Neuronal stem cell (in vitro differentiated cells): Measurements from ENCODE around the gene FAM221B.

Experiments used
- DNase-seq: peaks from one replicate; pipeline ENCODE4 v3.0.0-alpha.2; 2013; ENCODE audit warnings: low spot score
- H2AFZ ChIP-seq: one replicate; pipeline ENCODE4 v1.6.1; 2013; ENCODE audit warnings: mild to moderate bottlenecking, low read length, inconsistent platforms
- H2AK5ac ChIP-seq: 2 replicates; pipeline ENCODE4 v1.6.1; 2013; ENCODE audit warnings: low read depth, mild to moderate bottlenecking, inconsistent platforms, low read length, moderate library complexity, mixed read lengths
- H2BK120ac ChIP-seq: 2 replicates; pipeline ENCODE4 v1.6.1; 2013; ENCODE audit warnings: low read depth, mild to moderate bottlenecking, inconsistent platforms, low read length, moderate library complexity, mixed read lengths
- H2BK12ac ChIP-seq: one replicate; pipeline ENCODE4 v1.6.1; 2013; ENCODE audit warnings: low read length, inconsistent platforms
- H2BK15ac ChIP-seq: 2 replicates; pipeline ENCODE4 v1.6.1; 2013; ENCODE audit warnings: mild to moderate bottlenecking, low read length, inconsistent platforms, mixed read lengths
- H2BK5ac ChIP-seq: one replicate; pipeline ENCODE4 v1.6.1; 2013; ENCODE audit warnings: inconsistent platforms, mild to moderate bottlenecking, low read length, moderate library complexity
- H3K14ac ChIP-seq: one replicate; pipeline ENCODE4 v1.6.1; 2013; ENCODE audit warnings: low read length, inconsistent platforms
- H3K18ac ChIP-seq: 2 replicates; pipeline ENCODE4 v1.6.1; 2013; ENCODE audit warnings: low read length, inconsistent platforms
- H3K23ac ChIP-seq: 2 replicates; pipeline ENCODE4 v1.6.1; 2013; ENCODE audit warnings: low read depth, mild to moderate bottlenecking, mixed read lengths, low read length, inconsistent platforms; ENCODE audit not compliant: poor library complexity
- H3K27ac ChIP-seq: replicated peaks from 3 replicates; pipeline ENCODE4 v1.5.1; 2013; ENCODE audit warnings: low read length, inconsistent platforms
- H3K27me3 ChIP-seq, 3 experiments: 2 replicates each; pipeline ENCODE4 v1.6.1; 2013; ENCODE audit warnings: low read length in 3 of 3, mild to moderate bottlenecking in 2 of 3, inconsistent platforms in 1 of 3, low read depth in 1 of 3, mixed read lengths in 1 of 3, moderate library complexity in 1 of 3; ENCODE audit not compliant: control insufficient read depth in 3 of 3, insufficient read depth in 3 of 3
- H3K36me3 ChIP-seq, 2 donors: replicated peaks in 1 of 2; 2 replicates each; pipeline ENCODE4 v1.6.1; 2013; ENCODE audit warnings: low read length in 2 of 2; ENCODE audit not compliant: control insufficient read depth in 2 of 2, insufficient read depth in 2 of 2
- H3K4ac ChIP-seq: 2 replicates; pipeline ENCODE4 v1.6.1; 2013; ENCODE audit warnings: inconsistent platforms, mild to moderate bottlenecking, low read length, moderate library complexity
- H3K4me1 ChIP-seq, 2 donors: 1 replicate in 1 of 2; 2 replicates in 1 of 2; pipeline ENCODE4 v1.6.1; 2013; ENCODE audit warnings: low read length in 2 of 2, low read depth in 1 of 2; ENCODE audit not compliant: control insufficient read depth in 2 of 2, insufficient read depth in 1 of 2
- H3K4me2 ChIP-seq: one replicate; pipeline ENCODE4 v1.6.1; 2013; ENCODE audit warnings: mild to moderate bottlenecking, low read length, inconsistent platforms; ENCODE audit not compliant: insufficient read depth, poor library complexity, severe bottlenecking
- H3K4me3 ChIP-seq, 2 donors: 2 replicates each; pipeline ENCODE4 v1.5.1; 2013; ENCODE audit warnings: low read length in 2 of 2, mild to moderate bottlenecking in 2 of 2, inconsistent platforms in 1 of 2, moderate library complexity in 1 of 2
- H3K79me1 ChIP-seq: one replicate; pipeline ENCODE4 v1.6.1; 2013; ENCODE audit warnings: low read depth, mild to moderate bottlenecking, inconsistent platforms, low read length, moderate library complexity
- H3K9ac ChIP-seq: one replicate; pipeline ENCODE4 v1.6.1; 2013; ENCODE audit warnings: mild to moderate bottlenecking, low read depth, low read length, inconsistent platforms; ENCODE audit not compliant: poor library complexity
- H3K9me3 ChIP-seq, 2 donors: replicated peaks in 1 of 2; 2 replicates each; pipeline versions ENCODE3 to v1.6.1; 2013; ENCODE audit warnings: low read length in 2 of 2, mild to moderate bottlenecking in 2 of 2, inconsistent platforms in 1 of 2, low read depth in 1 of 2, mixed read lengths in 1 of 2, moderate library complexity in 1 of 2; ENCODE audit not compliant: control insufficient read depth in 2 of 2, insufficient read depth in 1 of 2
- H4K8ac ChIP-seq: one replicate; pipeline ENCODE4 v1.6.1; 2013; ENCODE audit warnings: low read depth, mild to moderate bottlenecking, inconsistent platforms, low read length, moderate library complexity
- H4K91ac ChIP-seq: one replicate; pipeline ENCODE4 v1.6.1; 2013; ENCODE audit warnings: low read length, low read depth, mild to moderate bottlenecking, inconsistent platforms; ENCODE audit not compliant: poor library complexity
- WGBS, 2 donors: extraction: QIAGEN DNeasy Blood & Tissue Kit; methylation state at CpG; one replicate each; pipeline ENCODE4 v1.1.7; 2013; ENCODE audit warnings: missing lambda C conversion rate in 2 of 2, mixed read lengths in 1 of 2; ENCODE audit not compliant: insufficient read length in 2 of 2, insufficient replicate concordance in 1 of 2; ENCODE audit errors: extremely low coverage in 2 of 2; 5-methylcytosine and 5-hydroxymethylcytosine counted together

Gene FAM221B

DNA sequence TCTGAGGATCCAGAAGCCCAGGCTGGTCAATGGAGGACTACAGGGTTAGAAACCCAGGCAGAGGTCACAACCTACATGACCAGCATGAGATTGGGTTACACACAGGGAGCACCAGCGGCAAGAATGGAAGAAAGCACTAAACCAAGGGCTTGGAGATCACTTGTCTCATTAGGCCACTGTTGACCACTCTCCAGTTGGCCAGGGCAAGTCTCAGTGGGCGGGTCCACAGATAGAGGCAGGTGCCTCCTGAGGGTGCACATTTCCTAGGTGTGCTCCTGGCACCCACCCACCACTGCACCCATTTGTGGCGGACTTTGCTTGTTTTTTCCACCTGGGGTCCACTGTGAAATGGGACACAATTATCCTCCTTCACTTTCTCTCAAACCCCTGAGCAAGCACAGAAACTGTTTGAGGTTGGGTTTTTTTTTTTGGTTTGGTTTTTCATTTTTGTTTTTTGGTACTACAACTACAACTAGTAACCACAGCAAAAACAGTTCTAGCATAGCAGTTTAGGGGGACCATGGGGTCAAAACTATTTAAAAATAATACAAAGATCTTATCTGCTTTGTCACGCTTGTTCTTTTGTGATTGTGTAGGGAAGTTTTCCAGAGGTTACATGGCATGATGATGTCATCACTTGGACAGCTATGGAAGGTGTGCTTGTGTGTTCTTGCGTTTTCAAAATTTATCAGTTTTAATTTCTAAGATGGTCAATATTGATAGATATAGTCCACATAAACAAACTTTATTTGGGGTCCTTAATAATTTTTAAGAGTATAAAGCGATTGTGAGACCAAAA is 31.0 kb downstream of the FAM221B start:
- Histone ChIP-seq H3K27ac (no peak overlapping the region), H3K9me3 (no peaks in the 10 kb centered on the region)
- no CpG with 5 or more reads among the region's 6 CpGs for WGBS, 2 donors

DNA sequence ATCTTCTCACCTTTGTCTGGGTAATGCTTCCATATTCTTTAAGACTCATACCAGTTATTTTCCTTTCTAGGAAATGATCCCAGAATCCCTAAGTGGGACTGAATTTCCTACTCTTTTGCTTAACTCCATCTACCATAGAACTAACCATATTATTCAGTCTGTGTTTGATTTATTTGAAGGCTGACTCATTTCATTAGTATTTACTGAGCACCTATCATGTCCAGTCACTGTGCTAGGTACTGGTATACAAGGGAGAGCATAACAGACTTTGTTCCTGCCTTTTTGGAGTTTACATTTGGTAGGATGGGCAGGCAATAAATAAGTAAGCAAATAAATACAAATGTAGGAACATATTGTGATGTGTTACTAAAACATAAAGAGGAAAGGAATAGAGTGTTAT is 32.8 kb downstream of the FAM221B start:
- Histone ChIP-seq H2AK5ac (no peak overlapping the region), H3K9ac (no peak overlapping the region), H3K27me3 (peaks cover 0 to 39% (median 0%) of the 10 kb centered on the region in 3 experiments), H3K9me3 (no peaks in the 10 kb centered on the region), H2BK5ac (no peak overlapping the region), H2BK12ac (no peak overlapping the region), H2BK15ac (no peak overlapping the region), H2AFZ (no peak overlapping the region), H3K23ac (no peak overlapping the region), H4K91ac (no peak overlapping the region), H3K27ac (no peak overlapping the region), H3K4me3 (no peak overlapping the region), H3K4me1 (peaks cover 3 to 4% of the 10 kb centered on the region in 2 donors), H3K36me3 (peaks cover 0 to 9% of the 10 kb centered on the region in 2 donors), H3K18ac (no peak overlapping the region), H3K14ac (no peak overlapping the region), H3K79me1 (peaks cover 2% of the 10 kb centered on the region), H2BK120ac (no peak overlapping the region), H3K4ac (no peak overlapping the region), H4K8ac (no peak overlapping the region), H3K4me2 (no peak overlapping the region)
- DNase-seq, result no peak

More for the DNA sequence above, 31.0 kb downstream of the FAM221B start:
- Histone ChIP-seq H3K27me3 (peaks cover 0 to 53% (median 0%) of the 10 kb centered on the region in 3 experiments), H3K4me3 (no peak overlapping the region), H3K79me1 (peaks cover under 1% of the 10 kb centered on the region), H2BK5ac (no peak overlapping the region), H4K91ac (no peak overlapping the region), H2AFZ (no peak overlapping the region), H3K18ac (no peak overlapping the region), H3K14ac (no peak overlapping the region), H3K36me3 (peaks cover 0 to 18% of the 10 kb centered on the region in 2 donors), H3K9ac (no peak overlapping the region), H3K4me2 (no peak overlapping the region), H3K4me1 (no peaks in the 10 kb centered on the region), H4K8ac (no peak overlapping the region), H2BK12ac (no peak overlapping the region), H2AK5ac (no peak overlapping the region), H3K23ac (no peak overlapping the region), H2BK120ac (no peak overlapping the region), H3K4ac (no peak overlapping the region), H2BK15ac (no peak overlapping the region)
- no peak for DNase-seq

DNA sequence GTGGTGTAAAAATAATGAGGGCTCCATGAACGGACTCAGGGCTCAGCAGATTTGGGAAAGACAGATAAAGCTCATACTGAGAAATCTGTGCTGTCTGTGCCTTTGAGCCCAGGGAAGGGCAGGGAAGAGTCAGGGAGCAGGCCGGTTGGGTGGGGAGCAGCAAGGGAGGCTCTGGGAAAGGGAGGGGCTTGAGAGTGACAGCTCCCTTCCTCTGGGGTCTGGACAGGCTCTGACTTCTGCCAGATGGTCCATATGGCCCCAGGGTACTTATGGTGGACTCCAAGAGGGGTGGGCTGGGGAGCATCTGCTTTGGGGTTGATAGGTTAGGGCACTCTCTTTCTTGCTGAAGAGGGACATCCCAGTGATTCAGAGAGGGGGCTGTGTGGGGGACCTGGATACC is 35.1 kb downstream of the FAM221B start:
- no CpG with 5 or more reads among the region's 2 CpGs for WGBS, 2 donors
- Histone ChIP-seq H3K18ac (no peak overlapping the region), H3K4ac (no peak overlapping the region), H3K14ac (no peak overlapping the region), H2BK5ac (no peak overlapping the region), H2AK5ac (no peak overlapping the region), H3K36me3 (peaks cover 0 to 4% of the 10 kb centered on the region in 2 donors), H3K27ac (no peak overlapping the region), H2AFZ (no peak overlapping the region), H3K4me2 (no peak overlapping the region), H2BK15ac (no peak overlapping the region), H4K8ac (no peak overlapping the region), H3K9ac (no peak overlapping the region), H2BK120ac (no peak overlapping the region), H3K9me3 (no peaks in the 10 kb centered on the region), H4K91ac (no peak overlapping the region), H3K23ac (no peak overlapping the region), H3K27me3 (peaks cover 0 to 19% (median 0%) of the 10 kb centered on the region in 3 experiments), H3K4me3 (no peak overlapping the region), H2BK12ac (no peak overlapping the region), H3K79me1 (peaks cover 2% of the 10 kb centered on the region), H3K4me1 (peaks cover 6 to 7% of the 10 kb centered on the region in 2 donors)
- DNase-seq, result no peak

DNA sequence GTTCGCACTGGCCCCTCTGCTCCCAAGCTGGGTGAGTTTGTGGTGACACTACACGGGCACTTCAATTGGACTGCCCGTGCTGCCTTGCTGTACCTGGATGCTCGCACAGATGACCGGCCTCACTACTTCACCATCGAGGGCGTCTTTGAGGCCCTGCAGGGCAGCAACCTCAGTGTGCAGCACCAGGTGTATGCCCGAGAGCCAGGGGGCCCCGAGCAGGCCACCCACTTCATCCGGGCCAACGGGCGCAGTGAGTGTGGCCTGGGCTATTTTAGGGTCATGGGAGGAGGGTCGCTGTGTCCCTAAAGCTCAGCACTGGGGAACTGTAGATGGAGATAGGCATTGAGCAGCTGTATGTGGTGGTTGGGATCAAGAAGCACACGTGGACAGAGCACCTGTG is 35.7 kb downstream of the FAM221B start:
- peak overlapping the region; percentile 53 for H3K9ac ChIP-seq
- H3K14ac ChIP-seq, result no peak overlapping the region
- H2AK5ac ChIP-seq, result no peak overlapping the region
- no peak overlapping the region for H4K91ac ChIP-seq
- no peaks in the 10 kb centered on the region for H3K9me3 ChIP-seq
- H3K4me1 ChIP-seq, result peaks cover 6 to 7% of the 10 kb centered on the region in 2 donors
- H3K36me3 ChIP-seq, result peaks cover 0 to 4% of the 10 kb centered on the region in 2 donors
- WGBS, 2 donors, result no CpG with 5 or more reads among the region's 14 CpGs
- DNase-seq, result no peak
- no peak overlapping the region for H2BK120ac ChIP-seq
- H3K79me1 ChIP-seq, result peaks cover 2% of the 10 kb centered on the region
- peak overlapping the region; percentile 27 for H2BK5ac ChIP-seq
- H3K23ac ChIP-seq, result no peak overlapping the region
- no peak overlapping the region for H3K27ac ChIP-seq
- no peak overlapping the region for H3K18ac ChIP-seq
- no peak overlapping the region for H3K4ac ChIP-seq
- H4K8ac ChIP-seq, result no peak overlapping the region
- peaks cover 0 to 19% (median 0%) of the 10 kb centered on the region in 3 experiments for H3K27me3 ChIP-seq
- H3K4me3 ChIP-seq, result peak overlapping the region in 1 of 2 donors; percentile 3
- no peak overlapping the region for H3K4me2 ChIP-seq
- H2AFZ ChIP-seq, result no peak overlapping the region
- H2BK15ac ChIP-seq, result no peak overlapping the region
- H2BK12ac ChIP-seq, result no peak overlapping the region
